Thyroid gland (tissue), 4 donors: ENCODE results near the gene CA10.

Experiments
- CTCF ChIP-seq, 6 experiments: fragments of 200-600 bp in 3 of 6; fragments of 450-650 bp in 3 of 6; sonication (generic) in 3 of 6; IDR thresholded peaks; one replicate each; pipeline ENCODE4 v1.5.1; 2016 to 2019; ENCODE audit warnings: antibody characterized with exemption in 6 of 6, mild to moderate bottlenecking in 2 of 6, inconsistent platforms in 1 of 6, moderate library complexity in 1 of 6
- POLR2A ChIP-seq, 2 donors: fragments of 450-650 bp; IDR thresholded peaks; one replicate each; pipeline ENCODE4 v1.6.1; 2017; ENCODE audit warnings: antibody characterized with exemption in 2 of 2, mild to moderate bottlenecking in 2 of 2, moderate library complexity in 1 of 2

- TF ChIP-seq CTCF (IDR thresholded peaks at IDR 0.05) (no peak), POLR2A (IDR thresholded peaks at IDR 0.05) (no peak)
These were observed 147.4 kb downstream of the CA10 start for GRCh38 chr17:52011064-52011463.
